Neural cell (in vitro differentiated cells): ENCODE results near the gene SLC6A18. TPM values are rescaled to one million over a fixed set of nuclear protein-coding genes. Genes with fewer than 3 reads are reported as not detected.

ENCODE experiments used
- H2AFZ ChIP-seq: fragments of 200-600, 300-800 bp; sonication (generic), shearing (Covaris generic); 2 replicates; pipeline ENCODE4 v1.6.0; 2014; ENCODE audit warnings: low read depth, mild to moderate bottlenecking, antibody characterized with exemption, low read length, moderate library complexity
- H3F3A ChIP-seq: fragments of 200-600 bp; shearing (Covaris generic); 2 replicates; pipeline ENCODE4 v1.6.1; 2016; ENCODE audit warnings: mild to moderate bottlenecking, moderate library complexity, mixed read lengths, antibody characterized with exemption, low read length; ENCODE audit not compliant: insufficient read depth, poor library complexity, severe bottlenecking
- H3K27ac ChIP-seq: fragments of 200-600, 300-800 bp; sonication (generic), shearing (Covaris generic); 2 replicates; pipeline ENCODE4 v1.5.1; 2014; ENCODE audit warnings: mild to moderate bottlenecking, low read length, moderate library complexity
- H3K27me3 ChIP-seq: fragments of 300-800, 200-600 bp; sonication (generic), shearing (Covaris generic); 2 replicates; pipeline ENCODE4 v1.6.0; 2014; ENCODE audit warnings: mild to moderate bottlenecking, low read depth, low read length, moderate library complexity; ENCODE audit not compliant: insufficient read depth
- H3K36me3 ChIP-seq: fragments of 300-800, 200-600 bp; sonication (generic), shearing (Covaris generic); 2 replicates; pipeline ENCODE4 v1.5.1; 2014; ENCODE audit warnings: mild to moderate bottlenecking, antibody characterized with exemption, low read length, moderate library complexity; ENCODE audit not compliant: insufficient read depth
- H3K4me2 ChIP-seq: fragments of 300-800, 200-600 bp; sonication (generic), shearing (Covaris generic); 2 replicates; pipeline ENCODE4 v1.6.0; 2014; ENCODE audit warnings: mild to moderate bottlenecking, low read length
- H3K4me3 ChIP-seq: fragments of 300-800, 200-600 bp; sonication (generic), shearing (Covaris generic); 2 replicates; pipeline ENCODE4 v1.5.1; 2014; ENCODE audit warnings: mild to moderate bottlenecking, low read length, moderate library complexity
- H3K79me2 ChIP-seq: fragments of 200-600 bp; shearing (Covaris generic); replicated peaks from 2 replicates; pipeline ENCODE4 v1.6.0; 2014; ENCODE audit warnings: mild to moderate bottlenecking, low read length, moderate library complexity; ENCODE audit not compliant: insufficient read depth
- H3K9ac ChIP-seq: fragments of 300-800, 200-600 bp; sonication (generic), shearing (Covaris generic); 2 replicates; pipeline ENCODE4 v1.6.1; 2016; ENCODE audit warnings: mild to moderate bottlenecking, low read length, mixed read lengths
- H3K9me2 ChIP-seq: fragments of 200-600 bp; shearing (Covaris generic); 2 replicates; pipeline ENCODE4 v1.6.1; 2016; ENCODE audit warnings: mild to moderate bottlenecking, low read length, mixed read lengths; ENCODE audit not compliant: insufficient read depth
- H3K9me3 ChIP-seq: fragments of 200-600, 300-800 bp; sonication (generic), shearing (Covaris generic); 2 replicates; pipeline ENCODE4 v1.6.1; 2016; ENCODE audit warnings: mild to moderate bottlenecking, mixed run types, low read length, moderate library complexity, mixed read lengths
- H4K20me1 ChIP-seq: fragments of 200-600 bp; shearing (Covaris generic); 2 replicates; pipeline ENCODE4 v1.6.1; 2016; ENCODE audit warnings: mild to moderate bottlenecking, mixed run types; ENCODE audit not compliant: insufficient read depth
- EP300 ChIP-seq: fragments of 450-650 bp; conservative IDR thresholded peaks from 2 replicates; pipeline ENCODE4 v1.6.1; 2014; ENCODE audit warnings: antibody characterized with exemption, mild to moderate bottlenecking, moderate library complexity; ENCODE audit not compliant: poor library complexity, severe bottlenecking
- EZH2 ChIP-seq: fragments of 200-600, 300-800 bp; shearing (Covaris generic), sonication (generic); IDR thresholded peaks from 2 replicates; pipeline ENCODE4 v1.6.1; 2014; ENCODE audit warnings: antibody characterized with exemption, low read length, borderline replicate concordance, mild to moderate bottlenecking; ENCODE audit not compliant: insufficient read depth, poor library complexity, severe bottlenecking
- MXI1 ChIP-seq: fragments of 450-650 bp; conservative IDR thresholded peaks from 2 replicates; pipeline ENCODE4 v1.6.1; 2014; ENCODE audit warnings: antibody characterized with exemption, mild to moderate bottlenecking; ENCODE audit not compliant: poor library complexity, severe bottlenecking
- POLR2AphosphoS5 ChIP-seq: IDR thresholded peaks from 2 replicates; pipeline ENCODE4 v1.6.1; 2012
- RAD21 ChIP-seq: fragments of 450-650 bp; conservative IDR thresholded peaks from 2 replicates; pipeline ENCODE4 v1.6.1; 2014; ENCODE audit warnings: antibody characterized with exemption, mild to moderate bottlenecking, moderate library complexity
- REST ChIP-seq: IDR thresholded peaks from 2 replicates; pipeline ENCODE4 v1.6.1; 2012; ENCODE audit warnings: borderline replicate concordance
- SMC3 ChIP-seq: fragments of 450-650 bp; conservative IDR thresholded peaks from 2 replicates; pipeline ENCODE4 v1.6.1; 2014; ENCODE audit warnings: antibody characterized with exemption, mild to moderate bottlenecking, moderate library complexity; ENCODE audit not compliant: poor library complexity
- TAF1 ChIP-seq: IDR thresholded peaks from 2 replicates; pipeline ENCODE4 v1.6.1; 2012; ENCODE audit warnings: low read depth
- polyA plus RNA-seq: library from polyadenylated mRNA; depleted of rRNA; stranded (reverse); fragments of >200 nt; gene quantifications from 2 replicates; pipeline ENCODE4 v1.2.3, GENCODE V29; 2014
- TF ChIP-seq, protein P1 (sequence below): fragments of 450-650 bp; IDR thresholded peaks from 2 replicates; pipeline ENCODE4 v1.5.1; 2014; ENCODE audit warnings: antibody characterized with exemption, mild to moderate bottlenecking, moderate library complexity; ENCODE audit not compliant: poor library complexity, severe bottlenecking

The SLC6A18 gene
- polyA plus RNA-seq, 1 donor from 2014 or later = not detected

GRCh38 chr5:1270933-1271914 is 46.0 kb downstream of the SLC6A18 start:
- Histone ChIP-seq H3K36me3 (no peaks in the 10 kb centered on the region), H3K4me2 (no peak overlapping the region), H3K4me3 (no peak overlapping the region), H3K27me3 (no peaks in the 10 kb centered on the region), H3K9me3 (no peaks in the 10 kb centered on the region), H4K20me1 (no peaks in the 10 kb centered on the region), H3K9me2 (no peaks in the 10 kb centered on the region), H3F3A (no peaks in the 10 kb centered on the region), H3K9ac (no peak overlapping the region), H2AFZ (no peak overlapping the region), H3K27ac (no peak overlapping the region), H3K79me2 (no peaks in the 10 kb centered on the region)
- TF ChIP-seq POLR2AphosphoS5 = no peak
- no peak for TF ChIP-seq TAF1
- no peak for TF ChIP-seq EP300
- TF ChIP-seq RAD21 = no peak
- TF ChIP-seq REST = no peak
- TF ChIP-seq, protein P1, sequence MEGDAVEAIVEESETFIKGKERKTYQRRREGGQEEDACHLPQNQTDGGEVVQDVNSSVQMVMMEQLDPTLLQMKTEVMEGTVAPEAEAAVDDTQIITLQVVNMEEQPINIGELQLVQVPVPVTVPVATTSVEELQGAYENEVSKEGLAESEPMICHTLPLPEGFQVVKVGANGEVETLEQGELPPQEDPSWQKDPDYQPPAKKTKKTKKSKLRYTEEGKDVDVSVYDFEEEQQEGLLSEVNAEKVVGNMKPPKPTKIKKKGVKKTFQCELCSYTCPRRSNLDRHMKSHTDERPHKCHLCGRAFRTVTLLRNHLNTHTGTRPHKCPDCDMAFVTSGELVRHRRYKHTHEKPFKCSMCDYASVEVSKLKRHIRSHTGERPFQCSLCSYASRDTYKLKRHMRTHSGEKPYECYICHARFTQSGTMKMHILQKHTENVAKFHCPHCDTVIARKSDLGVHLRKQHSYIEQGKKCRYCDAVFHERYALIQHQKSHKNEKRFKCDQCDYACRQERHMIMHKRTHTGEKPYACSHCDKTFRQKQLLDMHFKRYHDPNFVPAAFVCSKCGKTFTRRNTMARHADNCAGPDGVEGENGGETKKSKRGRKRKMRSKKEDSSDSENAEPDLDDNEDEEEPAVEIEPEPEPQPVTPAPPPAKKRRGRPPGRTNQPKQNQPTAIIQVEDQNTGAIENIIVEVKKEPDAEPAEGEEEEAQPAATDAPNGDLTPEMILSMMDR = no peak
- no peak for TF ChIP-seq EZH2
- no peak for TF ChIP-seq SMC3
- no peak for TF ChIP-seq MXI1

GRCh38 chr5:1272201-1272600 is 47.0 kb downstream of the SLC6A18 start:
- H3K9me3 ChIP-seq = no peaks in the 10 kb centered on the region
- TF ChIP-seq TAF1 (no peak), SMC3 (no peak), REST (no peak)
- H2AFZ ChIP-seq = no peak overlapping the region
- H3K79me2 ChIP-seq = no peaks in the 10 kb centered on the region
- H3F3A ChIP-seq = no peaks in the 10 kb centered on the region
- H3K27me3 ChIP-seq = no peaks in the 10 kb centered on the region
- H3K4me2 ChIP-seq = no peak overlapping the region
- no peaks in the 10 kb centered on the region for H4K20me1 ChIP-seq
- H3K36me3 ChIP-seq = no peaks in the 10 kb centered on the region
- H3K27ac ChIP-seq = no peak overlapping the region
- H3K9ac ChIP-seq = no peak overlapping the region
- H3K4me3 ChIP-seq = no peak overlapping the region
- no peaks in the 10 kb centered on the region for H3K9me2 ChIP-seq
